Dedifferentiated amniotic fluid mesenchymal stem cell (primary cell): ENCODE measurements around the gene PRL.

Experiments used
- DNase-seq: peaks from one replicate; pipeline ENCODE4 v3.0.0-alpha.2; 2016; ENCODE audit errors: extremely low spot score

Gene PRL

GRCh38 chr6:22295145-22295544 lies 1.7 kb downstream of the PRL start:
- DNase-seq: no peak

GRCh38 chr6:22294301-22294700 lies 2.5 kb downstream of the PRL start:
- DNase-seq: no peak

GRCh38 chr6:22290045-22290444 lies 6.8 kb downstream of the PRL start:
- DNase-seq: no peak

GRCh38 chr6:22288721-22289120 lies 8.1 kb downstream of the PRL start:
- DNase-seq: no peak

- DNase-seq: no peak
Observed at GRCh38 chr6:22284666-22285065, 12.2 kb downstream of the PRL start.

GRCh38 chr6:22281341-22282085 lies 15.3 kb downstream of the PRL start:
- DNase-seq: no peak

GRCh38 chr6:22279427-22279826 lies 17.4 kb downstream of the PRL start:
- DNase-seq: no peak

- no peak for DNase-seq
Observed at GRCh38 chr6:22271081-22271480, 25.8 kb downstream of the PRL start.

- DNase-seq: no peak
Observed at GRCh38 chr6:22263748-22264147, 33.1 kb downstream of the PRL start.

GRCh38 chr6:22254886-22255285 lies 42.0 kb downstream of the PRL start:
- DNase-seq: no peak

GRCh38 chr6:22253955-22254655 lies 42.7 kb downstream of the PRL start:
- no peak for DNase-seq

GRCh38 chr6:22251348-22251747 lies 45.5 kb downstream of the PRL start:
- DNase-seq: peak; percentile 68

- DNase-seq: no peak
Observed at GRCh38 chr6:22250486-22250885, 46.4 kb downstream of the PRL start.

GRCh38 chr6:22249711-22250350 lies 47.0 kb downstream of the PRL start:
- no peak for DNase-seq

GRCh38 chr6:22248513-22249308 lies 48.1 kb downstream of the PRL start:
- peak; percentile 46 for DNase-seq

- DNase-seq: no peak
Observed at GRCh38 chr6:22247916-22248482, 48.8 kb downstream of the PRL start.

- no peak for DNase-seq
Observed at GRCh38 chr6:22240025-22240424, 56.8 kb downstream of the PRL start.

GRCh38 chr6:22239261-22239921 lies 57.4 kb downstream of the PRL start:
- DNase-seq: peak; percentile 20

GRCh38 chr6:22238861-22239260 lies 58.0 kb downstream of the PRL start:
- DNase-seq: no peak

- no peak for DNase-seq
Observed at GRCh38 chr6:22237526-22237925, 59.3 kb downstream of the PRL start.
